Cerebellar cortex (tissue), 1 donor: ENCODE results near the gene SOD1.
A peak's percentile ranks its signal among the peaks of the same experiment; 100 is the strongest.
"Not testable (repeated sequence)": the region's sequence is repeated elsewhere in the genome, so short reads cannot be mapped to it uniquely, and the experiment has no call there.

ENCODE experiments used
- DNase-seq: peaks from one replicate; pipeline ENCODE4 v3.0.0-alpha.2; 2015; ENCODE audit warnings: low spot score

SOD1 gene

GRCh38 chr21:31659536-31660258, at the start of gene SOD1:
Gene SOD1, plus strand, starts transcription at chr21:31659693. Its CDS starts 77 bp downstream, at chr21:31659770.
- peak; percentile 95 for DNase-seq

GRCh38 chr21:31611445-31611844, 48.0 kb upstream of the SOD1 start:
- DNase-seq, result no peak

- DNase-seq, result no peak
Measured at GRCh38 chr21:31612894-31613785, 46.4 kb upstream of the SOD1 start.

GRCh38 chr21:31614705-31615104, 44.8 kb upstream of the SOD1 start:
- DNase-seq, result no peak

GRCh38 chr21:31616216-31616615, 43.3 kb upstream of the SOD1 start:
- no peak for DNase-seq

- no peak for DNase-seq
Measured at GRCh38 chr21:31618696-31619430, 40.6 kb upstream of the SOD1 start.

GRCh38 chr21:31622397-31622796, 37.1 kb upstream of the SOD1 start:
- DNase-seq, result no peak

- no peak for DNase-seq
Measured at GRCh38 chr21:31623664-31624063, 35.8 kb upstream of the SOD1 start.

- no peak for DNase-seq
Measured at GRCh38 chr21:31624181-31624580, 35.3 kb upstream of the SOD1 start.

GRCh38 chr21:31624961-31625491, 34.5 kb upstream of the SOD1 start:
- DNase-seq, result no peak

- DNase-seq, result peak; percentile 16
Measured at GRCh38 chr21:31629972-31630711, 29.4 kb upstream of the SOD1 start.

- DNase-seq, result not testable (repeated sequence)
Measured at GRCh38 chr21:31631881-31632280, 27.6 kb upstream of the SOD1 start.

- no peak for DNase-seq
Measured at GRCh38 chr21:31634993-31635392, 24.5 kb upstream of the SOD1 start.

GRCh38 chr21:31636874-31637273, 22.6 kb upstream of the SOD1 start:
- DNase-seq, result no peak

- no peak for DNase-seq
Measured at GRCh38 chr21:31641416-31641922, 18.0 kb upstream of the SOD1 start.

GRCh38 chr21:31644643-31645042, 14.8 kb upstream of the SOD1 start:
- no peak for DNase-seq

- DNase-seq, result no peak
Measured at GRCh38 chr21:31647650-31648049, 11.8 kb upstream of the SOD1 start.

GRCh38 chr21:31650930-31651329, 8.6 kb upstream of the SOD1 start:
- no peak for DNase-seq

GRCh38 chr21:31651491-31651890, 8.0 kb upstream of the SOD1 start:
- DNase-seq, result not testable (repeated sequence)

GRCh38 chr21:31654340-31654739, 5.2 kb upstream of the SOD1 start:
- no peak for DNase-seq
